CD14-positive monocyte (primary cell): ENCODE measurements around the gene ABCA12. TPM values are rescaled to one million over a fixed set of nuclear protein-coding genes. Genes with fewer than 3 reads are reported as not detected.

Experiments used
- DNase-seq, 3 donors: peaks; one replicate each; pipeline ENCODE4 v3.0.0-alpha.2; 2011 to 2022
- H2AFZ ChIP-seq: 2 replicates; pipeline ENCODE4 v1.6.0; 2012; ENCODE audit warnings: mild to moderate bottlenecking, low read depth, low read length, inconsistent platforms; ENCODE audit not compliant: insufficient read depth, poor library complexity, severe bottlenecking
- H3K27ac ChIP-seq, 2 donors: 1 replicate in 1 of 2; 2 replicates in 1 of 2; pipeline ENCODE4 v1.5.1; 2012 to 2013; ENCODE audit warnings: low read length in 2 of 2, control low read depth in 1 of 2, inconsistent platforms in 1 of 2, low read depth in 1 of 2, mild to moderate bottlenecking in 1 of 2
- H3K27me3 ChIP-seq, 2 donors: one replicate each; pipeline versions ENCODE4 v1.6.0 to v1.6.1; 2011 to 2013; ENCODE audit warnings: low read length in 2 of 2; ENCODE audit not compliant: control insufficient read depth in 2 of 2, insufficient read depth in 2 of 2
- H3K36me3 ChIP-seq, 2 donors: replicated peaks in 1 of 2; 1 replicate in 1 of 2; 2 replicates in 1 of 2; pipeline versions ENCODE4 v1.5.1 to v1.6.1; 2012 to 2013; ENCODE audit warnings: low read length in 2 of 2, control low read depth in 1 of 2, inconsistent platforms in 1 of 2, mild to moderate bottlenecking in 1 of 2; ENCODE audit not compliant: insufficient read depth in 2 of 2, control insufficient read depth in 1 of 2
- H3K4me1 ChIP-seq, 2 donors: 1 replicate in 1 of 2; 2 replicates in 1 of 2; pipeline versions ENCODE4 v1.5.1 to v1.6.1; 2012 to 2013; ENCODE audit warnings: low read length in 2 of 2, control low read depth in 1 of 2, inconsistent platforms in 1 of 2, mild to moderate bottlenecking in 1 of 2, moderate library complexity in 1 of 2; ENCODE audit not compliant: insufficient read depth in 2 of 2, control insufficient read depth in 1 of 2
- H3K4me2 ChIP-seq: replicated peaks from 2 replicates; pipeline ENCODE3; 2012; ENCODE audit warnings: low read length, moderate library complexity, mild to moderate bottlenecking; ENCODE audit not compliant: poor library complexity, severe bottlenecking; ENCODE audit errors: extremely low read depth
- H3K4me3 ChIP-seq, 3 experiments: fragments of 200-600 bp in 1 of 3; sonication (generic) in 1 of 3; replicated peaks in 1 of 3; 1 replicate in 2 of 3; 2 replicates in 1 of 3; pipeline ENCODE4 v1.5.1; 2011 to 2013; ENCODE audit warnings: low read length in 3 of 3, mild to moderate bottlenecking in 3 of 3, control low read depth in 2 of 3, low read depth in 2 of 3, inconsistent platforms in 1 of 3, moderate library complexity in 1 of 3
- H3K79me2 ChIP-seq: 2 replicates; pipeline ENCODE4 v1.6.0; 2012; ENCODE audit warnings: mild to moderate bottlenecking, control low read depth, inconsistent platforms, low read length, moderate library complexity; ENCODE audit not compliant: insufficient read depth
- H3K9ac ChIP-seq: 2 replicates; pipeline ENCODE4 v1.6.0; 2017; ENCODE audit warnings: low read length, mild to moderate bottlenecking; ENCODE audit not compliant: insufficient read depth, poor library complexity, severe bottlenecking
- H3K9me3 ChIP-seq, 2 donors: replicated peaks in 1 of 2; 1 replicate in 1 of 2; 2 replicates in 1 of 2; pipeline versions ENCODE4 v1.5.1 to v1.6.1; 2012 to 2013; ENCODE audit warnings: low read length in 2 of 2, control low read depth in 1 of 2; ENCODE audit not compliant: control insufficient read depth in 1 of 2, insufficient read depth in 1 of 2
- H4K20me1 ChIP-seq: 2 replicates; pipeline ENCODE4 v1.6.0; 2012; ENCODE audit warnings: mild to moderate bottlenecking, low read length, control low read depth, moderate library complexity; ENCODE audit not compliant: insufficient read depth
- H3K27ac Mint-ChIP-seq, 7 donors: one replicate each; pipeline ENCODE4 v1.8.0; 2020; ENCODE audit warnings: mild to moderate bottlenecking in 7 of 7, mixed read lengths in 7 of 7, moderate library complexity in 6 of 7, inconsistent platforms in 2 of 7
- H3K27me3 Mint-ChIP-seq, 3 donors: one replicate each; pipeline ENCODE4 v1.8.0; 2021 to 2022; ENCODE audit warnings: low read depth in 3 of 3, mild to moderate bottlenecking in 3 of 3, mixed read lengths in 3 of 3, moderate library complexity in 3 of 3, inconsistent platforms in 1 of 3
- H3K36me3 Mint-ChIP-seq, 2 donors: one replicate each; pipeline ENCODE4 v1.8.0; 2020; ENCODE audit warnings: mixed read lengths in 2 of 2, inconsistent platforms in 1 of 2, mild to moderate bottlenecking in 1 of 2
- H3K4me1 Mint-ChIP-seq: one replicate; pipeline ENCODE4 v1.8.0; 2020; ENCODE audit warnings: mild to moderate bottlenecking, mixed read lengths
- H3K4me3 Mint-ChIP-seq, 2 donors: one replicate each; pipeline ENCODE4 v1.8.0; 2020; ENCODE audit warnings: mild to moderate bottlenecking in 2 of 2, mixed read lengths in 2 of 2, moderate library complexity in 1 of 2
- H3K9me3 Mint-ChIP-seq, 7 donors: one replicate each; pipeline ENCODE4 v1.8.0; 2020 to 2022; ENCODE audit warnings: mixed read lengths in 7 of 7, mild to moderate bottlenecking in 6 of 7, moderate library complexity in 6 of 7, inconsistent platforms in 2 of 7
- CTCF ChIP-seq: fragments of 200-600 bp; IDR thresholded peaks from one replicate; pipeline ENCODE4 v1.8.0; 2022; ENCODE audit warnings: antibody characterized with exemption, mild to moderate bottlenecking
- WGBS: methylation state at CpG from one replicate; pipeline ENCODE4 v1.1.5; 2013; ENCODE audit warnings: missing lambda C conversion rate; ENCODE audit not compliant: insufficient coverage; 5-methylcytosine and 5-hydroxymethylcytosine counted together
- intact Hi-C, 2 donors: fragments of 100-400 bp; cut with micrococcal nuclease; formaldehyde crosslinking; loops; one replicate each; pipeline versions ENCODE4 v1.15.0 to v1.15.1; 2023
- polyA plus RNA-seq, 3 donors: library from polyadenylated mRNA; depleted of rRNA in 1 of 3; unstranded in 2 of 3; stranded (reverse) in 1 of 3; fragments of 300-500 nt in 2 of 3; fragments of >200 nt in 1 of 3; fragmentation: Illumina TruSeq in 2 of 3; gene quantifications; 1 replicate in 2 of 3; 2 replicates in 1 of 3; pipeline ENCODE4 v1.2.3, GENCODE V29; 2012 to 2021

ABCA12 gene
- polyA plus RNA-seq, 3 donors: not detected

- intact Hi-C loops: no loop called here
- TF ChIP-seq CTCF: no peak
- no peaks in the 10 kb centered on the region for H3K36me3 Mint-ChIP-seq
Observed at GRCh38 chr2:215060861-215061536, 77.4 kb downstream of the ABCA12 start.

GRCh38 chr2:215059724-215060123 is 78.7 kb downstream of the ABCA12 start:
- peaks cover 0 to 2% (median 0%) of the 10 kb centered on the region in 7 donors for H3K9me3 Mint-ChIP-seq
- intact Hi-C loops: no loop called here
- Histone ChIP-seq H3K36me3 (no peaks in the 10 kb centered on the region), H3K27ac (no peak overlapping the region), H3K4me2 (no peak overlapping the region), H2AFZ (no peak overlapping the region), H3K9me3 (no peaks in the 10 kb centered on the region), H3K9ac (no peak overlapping the region), H3K27me3 (no peaks in the 10 kb centered on the region), H3K4me3 (no peak overlapping the region), H3K4me1 (no peaks in the 10 kb centered on the region), H4K20me1 (no peaks in the 10 kb centered on the region), H3K79me2 (no peaks in the 10 kb centered on the region)
- no peak for DNase-seq
- no peak overlapping the region for H3K4me3 Mint-ChIP-seq
- H3K27ac Mint-ChIP-seq: no peak overlapping the region
- peaks cover 0 to 3% (median 0%) of the 10 kb centered on the region in 3 donors for H3K27me3 Mint-ChIP-seq
- no peak for TF ChIP-seq CTCF
- 50% methylated on average over 2 of the region's 2 CpGs for WGBS
- H3K36me3 Mint-ChIP-seq: no peaks in the 10 kb centered on the region
- no peaks in the 10 kb centered on the region for H3K4me1 Mint-ChIP-seq

More at GRCh38 chr2:215060861-215061536, 77.4 kb downstream of the ABCA12 start:
- Histone ChIP-seq H3K9me3 (no peaks in the 10 kb centered on the region), H3K27ac (no peak overlapping the region), H3K27me3 (no peaks in the 10 kb centered on the region), H3K9ac (no peak overlapping the region), H3K36me3 (no peaks in the 10 kb centered on the region), H3K4me1 (no peaks in the 10 kb centered on the region), H3K79me2 (no peaks in the 10 kb centered on the region), H2AFZ (no peak overlapping the region), H4K20me1 (no peaks in the 10 kb centered on the region), H3K4me3 (no peak overlapping the region), H3K4me2 (no peak overlapping the region)
- Mint-ChIP-seq H3K9me3 (no peaks in the 10 kb centered on the region), H3K4me3 (no peak overlapping the region), H3K27me3 (peaks cover 0 to 3% (median 2%) of the 10 kb centered on the region in 3 donors), H3K4me1 (no peaks in the 10 kb centered on the region), H3K27ac (no peak overlapping the region)
- no peak for DNase-seq
- 88% methylated on average over 4 of the region's 7 CpGs for WGBS
